ENCODE results near the gene PAGE2B. TPM values are rescaled to one million over a fixed set of nuclear protein-coding genes. Genes with fewer than 3 reads are reported as not detected.

Gene PAGE2B
- total and polyA plus RNA-seq, 9 of the 15 experiments (the other 6 are each of a cell fraction or from before 2014, with no cell fraction given): 1.8 to 36.0 (median 16.5) TPM

DNA sequence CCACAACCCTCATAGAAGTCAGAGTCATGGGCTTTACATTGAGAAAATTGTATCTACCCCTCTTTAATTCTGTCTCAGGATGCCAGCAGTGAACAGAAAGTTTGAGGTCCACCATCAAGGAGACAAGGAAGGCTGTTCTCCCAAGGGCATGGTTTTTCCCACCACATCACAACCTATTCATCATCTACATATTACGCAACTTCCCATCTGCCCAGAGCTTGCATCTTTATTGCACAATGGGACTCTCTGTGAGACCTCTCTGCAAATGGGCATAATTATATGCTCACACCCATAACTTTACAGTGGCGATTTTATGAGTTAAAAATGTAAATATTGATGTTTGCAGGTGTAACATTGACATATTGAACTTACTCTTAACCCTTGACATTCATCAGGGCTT lies 52.9 kb downstream of the PAGE2B start:
- 17% methylated on average over 2 of the region's 2 CpGs for WGBS (ENCODE audit: insufficient coverage, low coverage, missing lambda C conversion rate)
- Histone ChIP-seq H3K9me3 (replicated peaks; ENCODE audit: control insufficient read depth, insufficient read depth, low read depth, low read length) (no peaks in the 10 kb centered on the region), H3K9ac (ENCODE audit: insufficient read depth in 1 of 2, low read depth in 2 of 2, low read length in 2 of 2) (no peak overlapping the region), H3K4me2 (ENCODE audit: insufficient read depth, low read length) (no peak overlapping the region), H3K4me3 (no peak overlapping the region), H3K36me3 (ENCODE audit: control insufficient read depth, insufficient read depth, low read length) (no peaks in the 10 kb centered on the region), H4K20me1 (replicated peaks; ENCODE audit: control insufficient read depth, insufficient read depth, low read length) (no peaks in the 10 kb centered on the region), H3K27me3 (ENCODE audit: control insufficient read depth in 2 of 2, insufficient read depth in 2 of 2, low read length in 2 of 2) (no peaks in the 10 kb centered on the region), H2AFZ (ENCODE audit: low read depth, low read length) (no peak overlapping the region), H3K4me1 (replicated peaks in 1 of 2; ENCODE audit: control insufficient read depth in 2 of 2, insufficient read depth in 2 of 2, low read length in 2 of 2) (peaks cover 0 to 3% of the 10 kb centered on the region in 2 experiments; a peak in 2 of 5 replicates), H3K9me1 (ENCODE audit: control insufficient read depth, insufficient read depth, low read length) (no peaks in the 10 kb centered on the region), H3K27ac (ENCODE audit: extremely low read depth, low read depth, low read length) (no peak overlapping the region), H3K79me2 (ENCODE audit: control insufficient read depth, insufficient read depth, low read length) (no peaks in the 10 kb centered on the region)
- intact Hi-C loops (cut with micrococcal nuclease): no loop called here
- DNase-seq (ENCODE audit: extremely low read depth in 1 of 4, low spot score in 3 of 4) (no peak), FAIRE-seq (no peak), ATAC-seq (no peak)
- BruUV-seq (replicated peaks): no TSS peak
- POLR2A ChIA-PET: no interaction called here
- in situ Hi-C loops (cut with MboI): loop anchor here (25.0 kb wide), 1 partner anchor 1610 kb away; the partner anchor contains the start of gene NBDY
- 0 out of 2 replicates have a peak, but pooled peaks have one; percentile 45 for TF ChIP-seq IRF9 (tag; IDR thresholded peaks at IDR 0.05)
- TF ChIP-seq CEBPG (CRISPR knock-in tag; IDR thresholded peaks at IDR 0.05): peak; percentile 60
- TF ChIP-seq CEBPG (tag; conservative IDR thresholded peaks at IDR 0.05 in 1 of 2, IDR thresholded peaks at IDR 0.05 in 1 of 2): peak; percentile 95 to 98
- TF ChIP-seq, protein P1, sequence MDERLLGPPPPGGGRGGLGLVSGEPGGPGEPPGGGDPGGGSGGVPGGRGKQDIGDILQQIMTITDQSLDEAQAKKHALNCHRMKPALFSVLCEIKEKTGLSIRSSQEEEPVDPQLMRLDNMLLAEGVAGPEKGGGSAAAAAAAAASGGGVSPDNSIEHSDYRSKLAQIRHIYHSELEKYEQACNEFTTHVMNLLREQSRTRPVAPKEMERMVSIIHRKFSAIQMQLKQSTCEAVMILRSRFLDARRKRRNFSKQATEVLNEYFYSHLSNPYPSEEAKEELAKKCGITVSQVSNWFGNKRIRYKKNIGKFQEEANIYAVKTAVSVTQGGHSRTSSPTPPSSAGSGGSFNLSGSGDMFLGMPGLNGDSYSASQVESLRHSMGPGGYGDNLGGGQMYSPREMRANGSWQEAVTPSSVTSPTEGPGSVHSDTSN (CRISPR knock-in tag; IDR thresholded peaks at IDR 0.05; ENCODE audit: low read depth): no peak
- TF ChIP-seq, protein P1 (tag; conservative IDR thresholded peaks at IDR 0.05; ENCODE audit: low read depth): peak; percentile 63
- TF ChIP-seq TRIM24 (IDR thresholded peaks at IDR 0.05): peak; percentile 79 to 83
- peak; percentile 97 for TF ChIP-seq CEBPB (tag; IDR thresholded peaks at IDR 0.05)
- no peak for TF ChIP-seq RBM39 (optimal IDR thresholded peaks at IDR 0.05; ENCODE audit: low read depth, low read length)
- TF ChIP-seq, protein P2, sequence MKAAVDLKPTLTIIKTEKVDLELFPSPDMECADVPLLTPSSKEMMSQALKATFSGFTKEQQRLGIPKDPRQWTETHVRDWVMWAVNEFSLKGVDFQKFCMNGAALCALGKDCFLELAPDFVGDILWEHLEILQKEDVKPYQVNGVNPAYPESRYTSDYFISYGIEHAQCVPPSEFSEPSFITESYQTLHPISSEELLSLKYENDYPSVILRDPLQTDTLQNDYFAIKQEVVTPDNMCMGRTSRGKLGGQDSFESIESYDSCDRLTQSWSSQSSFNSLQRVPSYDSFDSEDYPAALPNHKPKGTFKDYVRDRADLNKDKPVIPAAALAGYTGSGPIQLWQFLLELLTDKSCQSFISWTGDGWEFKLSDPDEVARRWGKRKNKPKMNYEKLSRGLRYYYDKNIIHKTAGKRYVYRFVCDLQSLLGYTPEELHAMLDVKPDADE (conservative IDR thresholded peaks at IDR 0.05; ENCODE audit: control insufficient read depth, low read depth, low read length): no peak
- TF ChIP-seq, protein P3, sequence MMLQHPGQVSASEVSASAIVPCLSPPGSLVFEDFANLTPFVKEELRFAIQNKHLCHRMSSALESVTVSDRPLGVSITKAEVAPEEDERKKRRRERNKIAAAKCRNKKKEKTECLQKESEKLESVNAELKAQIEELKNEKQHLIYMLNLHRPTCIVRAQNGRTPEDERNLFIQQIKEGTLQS (IDR thresholded peaks at IDR 0.05): peak; percentile 47
- TF ChIP-seq, protein P3 (CRISPR knock-in tag; conservative IDR thresholded peaks at IDR 0.05): no peak
- TF ChIP-seq MEIS2 (IDR thresholded peaks at IDR 0.05; ENCODE audit: partially characterized antibody): peak; percentile 45
- CTCF ChIA-PET (ENCODE audit: low intra/inter-chr PET ratio): no interaction called here
